Activated B cell treated with CpG ODN at 0.5 μM for 24 hours (primary cell): ENCODE results near the gene LDLRAD4. TPM values are rescaled to one million over a fixed set of nuclear protein-coding genes. Genes with fewer than 3 reads are reported as not detected.

Source experiments
- ATAC-seq: fragments of 200-7000 bp; cut with Tn5 transposase; one replicate; pipeline ENCODE4 v1.10.0; 2021; ENCODE audit warnings: low read depth, mild to moderate bottlenecking, moderate library complexity
- CTCF ChIA-PET: fragments of 350-600 bp; sonication (Branson Sonifier 250); formaldehyde crosslinking; loops from one replicate; lab custom pipeline; 2021; ENCODE audit warnings: antibody characterized with exemption; lab: Charles Lee
- POLR2A ChIA-PET: fragments of 350-600 bp; sonication (Branson Sonifier 250); formaldehyde crosslinking; loops from one replicate; lab custom pipeline; 2021; ENCODE audit warnings: antibody characterized with exemption; lab: Charles Lee
- DNase-seq: peaks from one replicate; pipeline ENCODE4 v3.0.0; 2022
- H3K27ac Mint-ChIP-seq: one replicate; pipeline ENCODE4 v1.8.0; 2020; ENCODE audit warnings: mixed read lengths
- H3K27me3 Mint-ChIP-seq: one replicate; pipeline ENCODE4 v1.8.0; 2021; ENCODE audit warnings: mixed read lengths
- H3K36me3 Mint-ChIP-seq: one replicate; pipeline ENCODE4 v1.8.0; 2021; ENCODE audit warnings: low read depth, mixed read lengths
- H3K4me1 Mint-ChIP-seq: one replicate; pipeline ENCODE4 v1.8.0; 2021; ENCODE audit warnings: mixed read lengths
- H3K4me3 Mint-ChIP-seq: one replicate; pipeline ENCODE4 v1.8.0; 2020; ENCODE audit warnings: mild to moderate bottlenecking, mixed read lengths
- H3K9me3 Mint-ChIP-seq: one replicate; pipeline ENCODE4 v1.8.0; 2020; ENCODE audit warnings: mixed read lengths
- CTCF ChIP-seq: fragments of 200-600 bp; IDR thresholded peaks from one replicate; pipeline ENCODE4 v1.8.0; 2022; ENCODE audit warnings: antibody characterized with exemption, mild to moderate bottlenecking
- intact Hi-C: fragments of 100-400 bp; cut with micrococcal nuclease; formaldehyde crosslinking; loops from one replicate; pipeline ENCODE4 v1.15.1; 2024
- total RNA-seq: library from RNA; stranded (reverse); gene quantifications from 2 replicates; pipeline ENCODE4 v1.2.3, GENCODE V29; 2022

LDLRAD4 gene
- total RNA-seq, 1 donor from 2014 or later = 66.9 TPM

- Mint-ChIP-seq H3K27me3 (peaks cover 2% of the 10 kb centered on the region), H3K9me3 (no peaks in the 10 kb centered on the region), H3K4me3 (no peak overlapping the region), H3K27ac (no peak overlapping the region), H3K36me3 (no peaks in the 10 kb centered on the region), H3K4me1 (peaks cover 10% of the 10 kb centered on the region)
- ChIA-PET CTCF (no interaction called here), POLR2A (no interaction called here)
- intact Hi-C loops = no loop called here
- ATAC-seq (no peak), DNase-seq (no peak)
- TF ChIP-seq CTCF = no peak
Observed at GRCh38 chr18:13386891-13387801, 168.6 kb downstream of the LDLRAD4 start.

- no peak overlapping the region for H3K27ac Mint-ChIP-seq
- H3K9me3 Mint-ChIP-seq = no peaks in the 10 kb centered on the region
- no peak overlapping the region for H3K4me3 Mint-ChIP-seq
- no peak for TF ChIP-seq CTCF
- ChIA-PET CTCF (no interaction called here), POLR2A (no interaction called here)
- no peak for ATAC-seq
- H3K27me3 Mint-ChIP-seq = peaks cover 2% of the 10 kb centered on the region
- no peaks in the 10 kb centered on the region for H3K36me3 Mint-ChIP-seq
- DNase-seq = no peak
- intact Hi-C loops = no loop called here
- H3K4me1 Mint-ChIP-seq = peaks cover 1% of the 10 kb centered on the region
Observed at GRCh38 chr18:13387855-13388548, 169.4 kb downstream of the LDLRAD4 start.

- Mint-ChIP-seq H3K27ac (no peak overlapping the region), H3K36me3 (no peaks in the 10 kb centered on the region), H3K9me3 (no peaks in the 10 kb centered on the region), H3K27me3 (peaks cover 2% of the 10 kb centered on the region), H3K4me3 (no peak overlapping the region), H3K4me1 (no peaks in the 10 kb centered on the region)
- no peak for DNase-seq
- ChIA-PET POLR2A (no interaction called here), CTCF (no interaction called here)
- no peak for ATAC-seq
- no peak for TF ChIP-seq CTCF
- intact Hi-C loops = no loop called here
Observed at GRCh38 chr18:13388586-13389490, 170.3 kb downstream of the LDLRAD4 start.

- no peak for TF ChIP-seq CTCF
- Mint-ChIP-seq H3K36me3 (no peaks in the 10 kb centered on the region), H3K4me1 (no peaks in the 10 kb centered on the region), H3K27ac (no peak overlapping the region), H3K4me3 (no peak overlapping the region), H3K27me3 (peaks cover 2% of the 10 kb centered on the region), H3K9me3 (no peaks in the 10 kb centered on the region)
- POLR2A ChIA-PET = no interaction called here
- CTCF ChIA-PET = no interaction called here
- intact Hi-C loops = no loop called here
- ATAC-seq (no peak), DNase-seq (no peak)
Observed at GRCh38 chr18:13389491-13390131, 171.1 kb downstream of the LDLRAD4 start.
